HepG2 (cell line): ENCODE measurements around the gene ANKHD1. TPM values are rescaled to one million over a fixed set of nuclear protein-coding genes. Genes with fewer than 3 reads are reported as not detected.
A peak's percentile ranks its signal among the peaks of the same experiment; 100 is the strongest.

Experiments used
- ARID4A ChIP-seq: sonication (generic); formaldehyde crosslinking; IDR thresholded peaks from 2 replicates; pipeline ENCODE4 v1.5.0; 2020; ENCODE audit warnings: mild to moderate bottlenecking, missing genetic modification reagents, borderline replicate concordance
- ATF4 ChIP-seq, 2 experiments: fragments of 450-650 bp in 1 of 2; sonication (generic) in 1 of 2; formaldehyde crosslinking; IDR thresholded peaks; 2 replicates each; pipeline versions ENCODE4 v1.5.0 to v1.8.0; 2020 to 2022; ENCODE audit warnings: mild to moderate bottlenecking in 1 of 2, missing genetic modification reagents in 1 of 2
- CBX2 ChIP-seq, 2 experiments: fragments of 200-600 bp in 1 of 2; sonication (generic); formaldehyde crosslinking in 1 of 2; IDR thresholded peaks; 2 replicates each; pipeline versions ENCODE4 v1.7.0 to v1.8.1; 2018 to 2022; ENCODE audit warnings: low read depth in 2 of 2, low read length in 1 of 2, mild to moderate bottlenecking in 1 of 2, missing genetic modification reagents in 1 of 2
- GATAD1 ChIP-seq: IDR thresholded peaks from 2 replicates; pipeline ENCODE4 v1.6.1; 2016; ENCODE audit warnings: missing genetic modification reagents, missing compliant biosample characterization
- ISL2 ChIP-seq: sonication (generic); formaldehyde crosslinking; IDR thresholded peaks from 2 replicates; pipeline ENCODE4 v1.5.0; 2020; ENCODE audit warnings: missing genetic modification reagents
- KDM5B ChIP-seq: sonication (generic); formaldehyde crosslinking; IDR thresholded peaks from 2 replicates; pipeline ENCODE4 v1.4.0; 2020; ENCODE audit warnings: missing genetic modification reagents, mild to moderate bottlenecking, borderline replicate concordance
- KMT2A ChIP-seq: sonication (generic); formaldehyde crosslinking; IDR thresholded peaks from 2 replicates; pipeline ENCODE4 v1.4.0; 2020; ENCODE audit warnings: missing genetic modification reagents
- NCOA5 ChIP-seq: sonication (generic); formaldehyde crosslinking; IDR thresholded peaks from 2 replicates; pipeline ENCODE4 v1.4.0; 2020; ENCODE audit warnings: missing genetic modification reagents
- RAD51 ChIP-seq: fragments of 450-650 bp; IDR thresholded peaks from 2 replicates; pipeline ENCODE4 v1.6.1; 2016; ENCODE audit warnings: borderline replicate concordance
- RFX5 ChIP-seq: IDR thresholded peaks from 2 replicates; pipeline ENCODE4 v1.6.1; 2011; ENCODE audit warnings: low read depth, low read length, improper control_type of control experiment
- SCMH1 ChIP-seq: sonication (generic); formaldehyde crosslinking; IDR thresholded peaks from 2 replicates; pipeline ENCODE4 v1.9.0; 2021; ENCODE audit warnings: missing genetic modification reagents, mild to moderate bottlenecking, borderline replicate concordance
- TSC22D2 ChIP-seq: sonication (generic); formaldehyde crosslinking; IDR thresholded peaks from 2 replicates; pipeline ENCODE4 v1.5.1; 2020; ENCODE audit warnings: missing genetic modification reagents, mild to moderate bottlenecking, borderline replicate concordance
- U2AF2 ChIP-seq: fragments of 200-400 bp; formaldehyde crosslinking; IDR thresholded peaks from 2 replicates; pipeline ENCODE4 v1.6.1; 2017; ENCODE audit warnings: low read depth, mild to moderate bottlenecking, low read length
- ZMAT5 ChIP-seq: sonication (generic); formaldehyde crosslinking; IDR thresholded peaks from 2 replicates; pipeline ENCODE4 v1.5.0; 2020; ENCODE audit warnings: mild to moderate bottlenecking, low read depth, missing genetic modification reagents, borderline replicate concordance
- ZNF121 ChIP-seq: sonication (generic); formaldehyde crosslinking; IDR thresholded peaks from 2 replicates; pipeline ENCODE4 v1.5.0; 2020; ENCODE audit warnings: mild to moderate bottlenecking, missing genetic modification reagents
- ZNF263 ChIP-seq: sonication (generic); formaldehyde crosslinking; IDR thresholded peaks from 2 replicates; pipeline ENCODE4 v1.4.0; 2020; ENCODE audit warnings: missing genetic modification reagents
- ZNF317 ChIP-seq: sonication (generic); formaldehyde crosslinking; IDR thresholded peaks from 2 replicates; pipeline ENCODE4 v1.5.0; 2020; ENCODE audit warnings: mild to moderate bottlenecking, missing genetic modification reagents
- ZNF337 ChIP-seq: sonication (generic); formaldehyde crosslinking; IDR thresholded peaks from 2 replicates; pipeline ENCODE4 v1.5.1; 2020; ENCODE audit warnings: missing genetic modification reagents, low read depth, mild to moderate bottlenecking, borderline replicate concordance
- ZNF512 ChIP-seq: sonication (generic); formaldehyde crosslinking; IDR thresholded peaks from 2 replicates; pipeline ENCODE4 v1.4.0; 2020; ENCODE audit warnings: mild to moderate bottlenecking, missing genetic modification reagents
- ZNF546 ChIP-seq: sonication (generic); formaldehyde crosslinking; conservative IDR thresholded peaks from 2 replicates; pipeline ENCODE4 v1.8.1; 2023; ENCODE audit warnings: mild to moderate bottlenecking, missing genetic modification reagents
- polyA plus RNA-seq, 8 experiments: library from polyadenylated mRNA; depleted of rRNA in 3 of 8; stranded (reverse) in 7 of 8; unstranded in 1 of 8; fragments of >200 nt; fragmentation: Illumina TruSeq in 4 of 8; extraction: Trizol in 4 of 8; gene quantifications; 2 replicates each; pipeline versions ENCODE4 v1.2.1 to v1.2.3, GENCODE V29; 2011 to 2016; ENCODE audit warnings: low read depth in 4 of 8, missing spikeins in 1 of 8, mixed read lengths in 1 of 8; ENCODE audit not compliant: insufficient read depth in 1 of 8
- total RNA-seq, 5 experiments: library from RNA; depleted of rRNA; stranded (reverse); fragments of >200 nt; fragmentation: Illumina TruSeq; extraction: Trizol; gene quantifications; 2 replicates each; pipeline ENCODE4 v1.2.3, GENCODE V29; 2016; ENCODE audit warnings: low read depth in 1 of 5

The ANKHD1 gene
- total and polyA plus RNA-seq, 2 of the 13 experiments (the other 11 are each of a cell fraction or from before 2014, with no cell fraction given), result 69.9 to 82.0 TPM

GRCh38 chr5:140400730-140401361 lies 787 bp upstream of the ANKHD1 start (continued):
- TF ChIP-seq ARID4A (CRISPR knock-in tag) (peak; percentile 97), RFX5 (no peak), ZNF121 (CRISPR knock-in tag) (peak; percentile 83), CBX2 (IDR thresholded peaks at IDR 0.05; ENCODE audit: low read depth, low read length) (no peak), CBX2 (CRISPR knock-in tag; IDR thresholded peaks at IDR 0.05; ENCODE audit: low read depth) (no peak), KDM5B (CRISPR knock-in tag) (peak; percentile 93), ZMAT5 (CRISPR knock-in tag) (no peak), ZNF337 (CRISPR knock-in tag) (peak; percentile 81; the same call in 1 of the 2 replicates), GATAD1 (no peak; the same call in 1 of the 2 replicates), NCOA5 (no peak), U2AF2 (no peak), ZNF546 (peak; percentile 95), TSC22D2 (CRISPR knock-in tag) (no peak; the same call in 1 of the 2 replicates), ATF4 (CRISPR knock-in tag; IDR thresholded peaks at IDR 0.05) (no peak), ZNF263 (CRISPR knock-in tag) (peak; percentile 66; the same call in 1 of the 2 replicates), SCMH1 (CRISPR knock-in tag) (no peak), KMT2A (CRISPR knock-in tag) (peak; percentile 97), ISL2 (CRISPR knock-in tag) (peak; percentile 78; the same call in 1 of the 2 replicates), ZNF317 (peak; percentile 61; the same call in 1 of the 2 replicates), RAD51 (no peak), ZNF512 (CRISPR knock-in tag) (no peak)
